H4 (cell line): Measurements from ENCODE around the gene AQP12B. TPM values are rescaled to one million over a fixed set of nuclear protein-coding genes. Genes with fewer than 3 reads are reported as not detected.

ENCODE experiments used
- DNase-seq: peaks from one replicate; pipeline ENCODE4 v3.0.0-alpha.2; 2015; ENCODE audit warnings: low spot score
- total RNA-seq: library from RNA; depleted of rRNA; stranded (reverse); fragments of >200 nt; shearing (Covaris generic); gene quantifications from 2 replicates; pipeline ENCODE4 v1.2.3, GENCODE V29; 2014

Gene AQP12B
- total RNA-seq, 1 experiment from 2014 or later, result not detected

GRCh38 chr2:240647503-240648154 is 35.1 kb downstream of the AQP12B start:
- no peak for DNase-seq

GRCh38 chr2:240646900-240647502 is 35.7 kb downstream of the AQP12B start:
- DNase-seq, result no peak

- no peak for DNase-seq
Measured at GRCh38 chr2:240646176-240646899, 36.3 kb downstream of the AQP12B start.

DNA sequence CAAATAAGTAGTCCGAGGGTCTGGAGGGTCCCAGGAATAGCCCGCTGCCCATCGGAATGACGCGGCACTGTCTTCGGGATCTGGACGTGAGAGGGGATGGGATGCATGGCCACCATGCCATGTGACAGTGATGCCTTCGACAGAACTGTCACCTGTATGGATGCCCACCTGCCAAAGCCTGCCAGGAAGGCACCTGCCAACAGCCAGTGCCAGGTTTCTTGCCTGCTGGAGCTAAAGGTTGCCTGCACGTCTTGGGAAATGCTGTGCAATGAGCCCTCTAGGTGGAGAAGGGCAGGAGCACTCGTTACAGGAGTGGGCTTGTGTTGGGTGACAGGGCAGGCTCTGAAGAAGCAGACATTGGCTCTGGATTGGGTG is 36.9 kb downstream of the AQP12B start:
- no peak for DNase-seq

DNA sequence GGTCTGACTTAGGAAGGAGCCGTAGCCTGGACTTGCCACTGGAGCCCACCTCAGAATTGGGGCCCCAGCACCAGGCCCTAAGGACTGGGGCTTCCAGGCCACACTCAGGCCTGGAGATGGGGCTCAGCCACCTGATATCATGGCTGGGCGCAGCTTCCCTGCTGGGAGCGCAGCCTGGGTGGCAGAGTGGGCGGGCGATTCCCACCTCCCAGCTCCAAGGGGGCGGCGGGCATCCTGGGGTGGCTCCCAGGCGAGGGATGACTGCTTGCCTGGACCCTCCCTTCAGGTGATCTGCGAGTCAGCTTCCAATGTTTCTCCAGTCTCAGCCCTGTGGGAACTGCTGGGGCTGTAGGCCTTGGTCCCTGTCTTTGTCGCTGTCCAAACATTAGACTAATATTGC is 37.3 kb downstream of the AQP12B start:
- DNase-seq, result no peak

DNA sequence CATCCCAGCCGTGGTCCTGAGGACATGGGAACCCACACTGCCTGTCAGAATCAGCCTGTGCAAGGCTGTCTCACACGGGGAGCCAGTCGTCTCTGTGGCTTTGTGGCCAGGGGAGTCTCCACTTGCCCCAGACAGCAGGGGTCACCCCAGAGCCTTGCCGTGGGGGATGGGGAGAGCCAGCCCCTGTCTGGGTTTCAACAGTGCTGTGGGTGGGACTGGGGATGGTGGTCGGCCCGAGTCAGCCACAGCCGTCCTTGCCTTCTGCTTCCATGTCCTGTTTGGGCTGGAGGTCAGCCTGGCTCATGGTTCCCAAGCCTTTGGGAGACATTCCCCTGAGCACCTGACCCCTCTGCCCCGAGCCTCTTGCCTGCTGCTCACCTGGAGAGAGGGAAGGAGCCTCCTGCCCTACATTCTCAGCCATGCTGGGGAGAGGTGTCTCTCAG is 37.8 kb downstream of the AQP12B start:
- DNase-seq, result no peak

DNA sequence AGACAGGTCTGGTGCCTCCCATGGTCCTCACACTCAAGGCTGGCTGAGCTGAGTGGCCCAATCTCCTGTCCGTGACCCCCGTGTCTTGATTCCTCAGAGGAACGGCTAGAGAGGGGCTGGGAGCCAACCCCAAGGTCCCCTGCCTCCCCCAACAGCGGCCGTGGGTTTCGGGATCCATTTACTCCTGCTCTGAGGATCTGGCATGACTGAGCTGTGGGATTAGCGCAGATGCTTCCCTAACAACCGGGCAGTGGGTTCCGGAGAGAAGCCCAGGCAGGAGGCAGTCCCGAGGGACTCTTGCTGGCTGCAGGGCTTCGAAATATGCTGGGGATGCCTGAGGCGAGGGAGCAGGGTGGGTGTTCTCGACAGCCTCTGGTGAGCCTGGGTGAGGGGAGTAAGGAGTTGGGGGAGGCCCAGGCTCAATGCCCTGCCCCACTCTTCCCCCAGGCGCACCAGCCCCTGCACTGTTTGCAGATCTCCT is 38.5 kb downstream of the AQP12B start:
- no peak for DNase-seq

DNA sequence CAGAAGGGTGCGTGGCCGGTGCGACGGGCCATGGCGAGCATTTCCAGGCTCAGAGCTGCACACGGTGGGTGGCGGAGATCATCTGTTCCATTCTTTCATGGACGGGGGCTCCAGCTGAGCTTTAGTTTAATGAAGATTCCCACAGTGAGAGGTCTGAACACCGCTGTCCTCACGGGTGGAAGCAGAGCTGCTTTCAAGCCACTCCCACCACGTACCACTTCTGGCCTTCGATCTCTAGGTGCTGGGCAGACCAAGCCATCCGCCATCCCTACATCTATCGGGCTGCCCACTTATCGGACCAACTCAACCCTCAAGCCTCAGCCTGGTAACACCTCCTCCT is 38.9 kb downstream of the AQP12B start:
- DNase-seq, result no peak

DNA sequence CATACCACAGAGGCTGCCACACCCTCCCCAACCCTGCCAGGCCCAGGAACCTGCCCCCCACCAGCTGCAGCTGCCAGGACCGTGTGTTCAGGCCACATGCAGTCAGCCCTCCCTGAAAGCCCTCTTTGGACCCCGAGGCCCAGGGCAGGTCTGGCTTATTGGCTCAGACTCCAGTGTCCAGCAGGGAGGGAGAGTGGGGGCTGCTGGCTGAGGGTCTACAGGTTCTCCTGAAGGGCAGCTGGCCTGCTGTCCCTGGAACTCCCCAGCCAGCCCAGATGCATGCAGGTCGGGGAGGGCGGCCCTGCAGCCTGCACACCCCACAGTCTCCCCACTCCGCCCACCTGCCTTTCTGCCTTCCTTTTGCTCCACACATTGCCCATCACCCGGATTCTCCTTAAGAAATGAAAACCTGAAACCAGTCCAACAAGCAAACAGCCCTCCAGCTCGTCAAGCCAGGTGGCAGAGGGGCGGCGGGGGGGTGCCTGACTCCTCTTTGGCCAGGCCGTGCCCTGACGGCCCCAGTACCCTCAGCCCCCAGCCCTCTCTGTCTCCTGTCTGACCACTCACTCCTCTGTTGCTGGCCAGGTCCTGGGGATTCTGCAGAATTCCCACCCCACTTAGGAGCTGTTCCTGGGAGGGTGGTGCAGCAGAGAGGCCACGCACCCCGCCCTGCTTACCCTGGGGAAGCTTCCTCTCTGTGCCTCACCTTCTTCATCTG is 39.4 kb downstream of the AQP12B start:
- no peak for DNase-seq

GRCh38 chr2:240642806-240643092 is 39.9 kb downstream of the AQP12B start:
- DNase-seq, result no peak

DNA sequence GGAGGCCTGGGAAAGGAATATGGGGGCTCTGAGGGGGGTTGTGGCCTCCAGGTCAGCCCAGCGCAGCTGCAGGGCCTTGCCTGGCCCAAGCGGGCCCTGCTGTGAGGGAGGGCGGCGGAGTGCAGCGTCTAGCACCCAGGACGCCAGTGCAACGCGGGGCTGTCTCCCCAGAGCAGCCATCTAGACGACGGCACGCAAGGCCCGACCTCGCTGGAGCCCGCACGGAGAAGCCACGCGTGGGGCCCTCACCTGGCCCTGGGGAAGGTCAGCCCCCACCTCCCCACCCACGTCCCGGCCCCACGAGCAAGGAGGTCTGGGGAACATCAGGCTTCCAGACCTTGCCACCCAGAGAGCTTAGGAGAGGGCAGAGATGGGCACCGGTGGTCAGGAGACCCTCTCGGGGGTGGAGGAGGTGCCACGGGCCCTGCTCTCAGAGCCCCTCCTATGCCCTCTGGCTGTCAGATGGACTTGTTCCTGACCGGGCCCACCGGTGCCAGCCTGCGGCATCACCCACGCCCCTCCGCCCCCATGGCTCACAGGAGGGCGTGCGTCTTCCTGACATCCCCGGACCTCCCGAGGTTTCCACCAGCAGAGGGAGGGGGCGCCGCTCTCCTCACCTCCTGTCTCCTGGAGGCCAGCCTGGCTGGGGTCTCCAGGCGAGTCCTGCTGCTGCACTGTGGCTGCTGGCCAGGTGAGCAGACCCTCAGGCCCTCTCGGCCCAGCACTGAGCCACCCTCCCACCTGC is 40.5 kb downstream of the AQP12B start:
- no peak for DNase-seq

GRCh38 chr2:240640939-240641338 is 41.7 kb downstream of the AQP12B start:
- DNase-seq, result no peak

- no peak for DNase-seq
Measured at GRCh38 chr2:240639566-240639965, 43.1 kb downstream of the AQP12B start.

DNA sequence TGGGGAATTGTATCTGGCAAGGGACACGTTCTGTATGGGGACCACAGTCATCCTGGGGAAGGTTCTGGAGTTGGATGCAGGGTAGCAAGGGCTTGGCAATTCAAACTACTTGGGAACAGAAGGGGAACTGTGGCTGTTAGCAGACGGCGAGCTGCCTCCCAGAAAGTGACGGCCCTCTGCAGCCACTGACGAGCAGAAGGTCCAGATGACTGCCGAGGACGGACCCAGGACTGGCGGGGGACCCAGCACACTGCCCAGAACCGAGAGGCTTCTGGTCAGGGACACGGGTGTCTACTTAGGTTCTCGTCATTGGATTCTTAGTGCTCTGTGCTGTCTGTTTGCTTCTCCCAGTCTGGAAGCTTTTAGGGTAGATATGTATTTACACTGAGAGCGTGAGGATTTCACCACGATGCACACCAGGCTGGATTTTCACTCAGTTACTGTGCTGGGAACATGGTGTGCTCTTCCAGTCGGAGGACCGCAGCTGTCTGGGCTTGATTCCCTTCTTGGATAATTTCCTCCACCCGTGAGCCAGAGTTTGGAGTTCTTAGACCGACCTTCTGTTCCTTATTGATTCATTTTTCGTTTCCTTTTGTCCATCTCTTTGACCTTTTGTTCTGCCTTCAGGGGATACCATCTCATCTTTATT is 44.0 kb downstream of the AQP12B start:
- no peak for DNase-seq

GRCh38 chr2:240637901-240638345 is 44.8 kb downstream of the AQP12B start:
- DNase-seq, result no peak

- no peak for DNase-seq
Measured at GRCh38 chr2:240637116-240637900, 45.4 kb downstream of the AQP12B start.

- DNase-seq, result no peak
Measured at GRCh38 chr2:240636563-240637115, 46.0 kb downstream of the AQP12B start.

DNA sequence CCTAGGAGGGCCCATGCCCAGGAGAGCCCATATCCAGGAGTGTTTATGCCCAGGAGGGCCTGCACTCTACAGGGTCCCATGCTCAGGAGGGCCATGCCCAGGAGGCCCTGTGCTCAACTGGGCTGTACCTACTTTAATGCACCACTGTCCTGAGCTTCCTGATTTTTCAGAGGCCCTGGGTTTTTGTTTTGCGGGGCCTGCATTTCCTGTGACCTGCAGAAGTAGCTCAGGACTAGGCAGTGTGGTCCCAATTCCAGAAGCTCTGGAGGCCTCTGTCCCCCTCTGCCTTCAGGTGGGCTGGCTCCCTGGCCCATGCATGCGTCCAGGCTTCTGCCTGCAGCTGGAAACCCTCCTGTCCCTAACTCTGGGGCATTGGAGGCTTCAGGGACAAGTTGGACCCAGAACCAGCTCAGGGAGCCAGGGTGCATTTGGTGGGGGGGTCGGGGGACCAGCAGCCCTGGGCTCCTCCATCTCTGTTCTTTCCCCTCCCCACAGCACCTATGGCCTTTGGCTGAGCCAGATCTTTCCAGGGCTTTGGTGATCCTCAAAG is 46.6 kb downstream of the AQP12B start:
- DNase-seq, result no peak

- no peak for DNase-seq
Measured at GRCh38 chr2:240635121-240635997, 47.3 kb downstream of the AQP12B start.
